ENCODE results near the gene LETM1. TPM values are rescaled to one million over a fixed set of nuclear protein-coding genes. Genes with fewer than 3 reads are reported as not detected.

Gene LETM1
- total and polyA plus RNA-seq, 2 donors (not counting 1 experiment from before 2014, with no cell fraction given), result 15.8 to 70.4 TPM

DNA sequence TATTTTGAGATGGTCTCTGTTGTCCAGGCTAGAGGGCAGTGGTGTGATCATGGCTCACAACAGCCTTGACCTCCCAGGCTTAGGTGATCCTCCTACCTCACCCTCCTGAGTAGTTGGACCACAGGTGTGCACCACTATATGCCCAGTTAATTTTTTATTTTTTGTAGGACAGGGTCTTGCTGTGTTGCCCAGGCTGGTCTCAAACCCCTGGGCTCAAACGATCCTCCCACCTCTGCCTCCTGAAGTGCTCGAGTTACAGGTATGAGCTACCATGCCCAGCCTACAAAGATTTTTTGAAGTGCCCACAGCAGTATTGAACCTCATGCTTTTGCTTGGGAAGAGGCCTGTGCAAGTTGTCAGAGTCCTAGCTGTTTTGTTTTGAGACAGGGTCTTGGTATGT, 46.3 kb upstream of the LETM1 start:
- peaks cover 2% of the 10 kb centered on the region for H3K4me1 ChIP-seq (ENCODE audit: control insufficient read depth, extremely low read depth, insufficient read depth, low read length)
- H3K27me3 ChIP-seq (ENCODE audit: control insufficient read depth, insufficient read depth, low read length), result no peaks in the 10 kb centered on the region
- H4K20me1 ChIP-seq (ENCODE audit: control insufficient read depth, extremely low read depth, insufficient read depth, low read length), result no peaks in the 10 kb centered on the region
- H3K9me3 ChIP-seq (ENCODE audit: control insufficient read depth, insufficient read depth, low read depth, low read length), result no peaks in the 10 kb centered on the region
- H3K79me2 ChIP-seq (ENCODE audit: control insufficient read depth, insufficient read depth, low read length), result peaks cover 93% of the 10 kb centered on the region
- H2AFZ ChIP-seq (ENCODE audit: low read length), result no peak overlapping the region
- no peak for DNase-seq (ENCODE audit: low read depth in 2 of 2)
- no peak overlapping the region for H3K4me2 ChIP-seq (ENCODE audit: extremely low read depth, insufficient read depth, low read length)
- no peak overlapping the region for H3K9ac ChIP-seq (ENCODE audit: insufficient read depth, low read length)
- H3K4me3 ChIP-seq (replicated peaks in 1 of 4; ENCODE audit: control extremely low read depth in 1 of 4, insufficient read depth in 1 of 4, low read depth in 3 of 4, low read length in 4 of 4), result no peak overlapping the region
- peaks cover 7% of the 10 kb centered on the region for H3K36me3 ChIP-seq (ENCODE audit: control insufficient read depth, insufficient read depth, low read length)
- TF ChIP-seq EZH2 (IDR thresholded peaks at IDR 0.05; ENCODE audit: low read length, missing control alignments), result no peak
- TF ChIP-seq, protein P1, sequence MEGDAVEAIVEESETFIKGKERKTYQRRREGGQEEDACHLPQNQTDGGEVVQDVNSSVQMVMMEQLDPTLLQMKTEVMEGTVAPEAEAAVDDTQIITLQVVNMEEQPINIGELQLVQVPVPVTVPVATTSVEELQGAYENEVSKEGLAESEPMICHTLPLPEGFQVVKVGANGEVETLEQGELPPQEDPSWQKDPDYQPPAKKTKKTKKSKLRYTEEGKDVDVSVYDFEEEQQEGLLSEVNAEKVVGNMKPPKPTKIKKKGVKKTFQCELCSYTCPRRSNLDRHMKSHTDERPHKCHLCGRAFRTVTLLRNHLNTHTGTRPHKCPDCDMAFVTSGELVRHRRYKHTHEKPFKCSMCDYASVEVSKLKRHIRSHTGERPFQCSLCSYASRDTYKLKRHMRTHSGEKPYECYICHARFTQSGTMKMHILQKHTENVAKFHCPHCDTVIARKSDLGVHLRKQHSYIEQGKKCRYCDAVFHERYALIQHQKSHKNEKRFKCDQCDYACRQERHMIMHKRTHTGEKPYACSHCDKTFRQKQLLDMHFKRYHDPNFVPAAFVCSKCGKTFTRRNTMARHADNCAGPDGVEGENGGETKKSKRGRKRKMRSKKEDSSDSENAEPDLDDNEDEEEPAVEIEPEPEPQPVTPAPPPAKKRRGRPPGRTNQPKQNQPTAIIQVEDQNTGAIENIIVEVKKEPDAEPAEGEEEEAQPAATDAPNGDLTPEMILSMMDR (conservative IDR thresholded peaks at IDR 0.05 in 1 of 2, IDR thresholded peaks at IDR 0.05 in 1 of 2; ENCODE audit: low read depth in 1 of 2, low read length in 2 of 2), result no peak
- H3K27ac ChIP-seq (ENCODE audit: insufficient read depth, low read length), result no peak overlapping the region

DNA sequence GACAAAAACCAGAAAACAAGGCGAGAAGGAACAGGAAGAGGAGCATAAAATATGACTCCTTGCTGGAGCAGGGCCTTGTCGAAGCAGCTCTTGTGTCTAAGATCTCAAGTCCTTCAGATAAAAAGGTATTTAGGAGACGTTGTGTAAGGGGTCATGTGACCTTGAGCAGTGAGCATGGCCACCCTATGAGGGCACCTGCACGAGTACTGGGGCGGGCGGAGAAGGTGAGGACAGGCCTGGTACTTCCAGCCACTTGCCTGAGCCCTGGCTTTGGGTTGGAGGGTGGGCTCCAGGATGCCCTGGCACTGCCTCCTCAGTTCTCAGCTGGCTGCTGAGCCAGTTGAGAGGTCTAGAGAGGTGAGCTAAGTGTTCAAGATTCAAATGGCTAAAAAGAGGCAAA, 45.2 kb upstream of the LETM1 start:
- no peak overlapping the region for H3K4me3 ChIP-seq (replicated peaks in 1 of 4; ENCODE audit: control extremely low read depth in 1 of 4, insufficient read depth in 1 of 4, low read depth in 3 of 4, low read length in 4 of 4)
- no peak overlapping the region for H3K9ac ChIP-seq (ENCODE audit: insufficient read depth, low read length)
- no peak for DNase-seq (ENCODE audit: low read depth in 2 of 2)
- H4K20me1 ChIP-seq (ENCODE audit: control insufficient read depth, extremely low read depth, insufficient read depth, low read length), result no peaks in the 10 kb centered on the region
- H3K27ac ChIP-seq (ENCODE audit: insufficient read depth, low read length), result no peak overlapping the region
- H3K4me1 ChIP-seq (ENCODE audit: control insufficient read depth, extremely low read depth, insufficient read depth, low read length), result peaks cover 2% of the 10 kb centered on the region
- H3K9me3 ChIP-seq (ENCODE audit: control insufficient read depth, insufficient read depth, low read depth, low read length), result no peaks in the 10 kb centered on the region
- no peak overlapping the region for H3K4me2 ChIP-seq (ENCODE audit: extremely low read depth, insufficient read depth, low read length)
- no peaks in the 10 kb centered on the region for H3K27me3 ChIP-seq (ENCODE audit: control insufficient read depth, insufficient read depth, low read length)
- no peak overlapping the region for H2AFZ ChIP-seq (ENCODE audit: low read length)
- peaks cover 7% of the 10 kb centered on the region for H3K36me3 ChIP-seq (ENCODE audit: control insufficient read depth, insufficient read depth, low read length)
- no peak for TF ChIP-seq EZH2 (IDR thresholded peaks at IDR 0.05; ENCODE audit: low read length, missing control alignments)
- peaks cover 95% of the 10 kb centered on the region for H3K79me2 ChIP-seq (ENCODE audit: control insufficient read depth, insufficient read depth, low read length)

DNA sequence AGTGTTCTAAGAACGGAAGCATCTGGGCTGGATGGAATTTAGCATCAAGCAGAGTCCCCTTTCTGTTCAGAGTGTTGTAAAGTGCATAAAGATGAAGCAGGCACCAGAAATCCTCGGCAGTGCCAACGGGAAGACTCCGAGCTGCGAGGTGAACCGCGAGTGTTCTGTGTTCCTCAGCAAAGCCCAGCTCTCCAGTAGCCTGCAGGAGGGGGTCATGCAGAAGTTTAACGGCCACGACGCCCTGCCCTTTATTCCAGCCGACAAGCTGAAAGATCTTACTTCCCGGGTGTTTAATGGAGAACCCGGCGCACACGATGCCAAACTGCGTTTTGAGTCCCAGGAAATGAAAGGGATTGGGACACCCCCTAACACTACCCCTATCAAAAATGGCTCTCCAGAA, 44.7 kb upstream of the LETM1 start:
- H4K20me1 ChIP-seq (ENCODE audit: control insufficient read depth, extremely low read depth, insufficient read depth, low read length), result no peaks in the 10 kb centered on the region
- H2AFZ ChIP-seq (ENCODE audit: low read length), result no peak overlapping the region
- H3K36me3 ChIP-seq (ENCODE audit: control insufficient read depth, insufficient read depth, low read length), result peaks cover 8% of the 10 kb centered on the region
- H3K27ac ChIP-seq (ENCODE audit: insufficient read depth, low read length), result no peak overlapping the region
- no peaks in the 10 kb centered on the region for H3K27me3 ChIP-seq (ENCODE audit: control insufficient read depth, insufficient read depth, low read length)
- H3K9ac ChIP-seq (ENCODE audit: insufficient read depth, low read length), result no peak overlapping the region
- H3K4me3 ChIP-seq (replicated peaks in 1 of 4; ENCODE audit: control extremely low read depth in 1 of 4, insufficient read depth in 1 of 4, low read depth in 3 of 4, low read length in 4 of 4), result no peak overlapping the region
- peaks cover 2% of the 10 kb centered on the region for H3K4me1 ChIP-seq (ENCODE audit: control insufficient read depth, extremely low read depth, insufficient read depth, low read length)
- no peak for DNase-seq (ENCODE audit: low read depth in 2 of 2)
- no peak overlapping the region for H3K4me2 ChIP-seq (ENCODE audit: extremely low read depth, insufficient read depth, low read length)
- H3K79me2 ChIP-seq (ENCODE audit: control insufficient read depth, insufficient read depth, low read length), result peaks cover 95% of the 10 kb centered on the region
- TF ChIP-seq, protein P1 (conservative IDR thresholded peaks at IDR 0.05 in 1 of 2, IDR thresholded peaks at IDR 0.05 in 1 of 2; ENCODE audit: low read depth in 1 of 2, low read length in 2 of 2), result no peak
- TF ChIP-seq EZH2 (IDR thresholded peaks at IDR 0.05; ENCODE audit: low read length, missing control alignments), result no peak
- no peaks in the 10 kb centered on the region for H3K9me3 ChIP-seq (ENCODE audit: control insufficient read depth, insufficient read depth, low read depth, low read length)

All from fibroblast of lung (primary cell).